Measurements from ENCODE around the gene KRTAP22-1.
A peak's percentile ranks its signal among the peaks of the same experiment; 100 is the strongest.

The KRTAP22-1 gene

DNA sequence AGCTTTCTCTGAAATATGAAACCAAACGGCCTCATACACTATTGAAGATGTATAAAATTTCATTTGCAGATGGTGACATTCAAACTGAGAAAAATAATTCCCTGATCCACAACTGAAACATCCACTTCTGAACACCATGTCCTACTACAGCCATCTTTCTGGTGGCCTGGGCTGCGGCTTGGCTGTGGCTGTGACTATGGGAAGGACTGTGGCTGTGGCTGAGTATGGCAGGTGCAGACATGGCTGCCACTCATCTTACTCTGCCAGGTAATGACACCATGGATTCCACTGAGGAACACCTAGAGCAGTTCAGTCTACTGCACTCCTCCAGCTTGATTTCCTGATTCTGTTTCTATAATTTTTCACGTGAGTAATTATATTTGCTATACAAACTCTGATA lies 19.6 kb downstream of the KRTAP22-1 start, which contains the start of gene KRTAP20-4:
TSS of gene KRTAP20-4 (plus strand) at position 106 of the 400 bp plus-strand sequence.
- no peak for DNase-seq (ENCODE audit: low read depth in 2 of 2)
- TF ChIP-seq, protein P1, sequence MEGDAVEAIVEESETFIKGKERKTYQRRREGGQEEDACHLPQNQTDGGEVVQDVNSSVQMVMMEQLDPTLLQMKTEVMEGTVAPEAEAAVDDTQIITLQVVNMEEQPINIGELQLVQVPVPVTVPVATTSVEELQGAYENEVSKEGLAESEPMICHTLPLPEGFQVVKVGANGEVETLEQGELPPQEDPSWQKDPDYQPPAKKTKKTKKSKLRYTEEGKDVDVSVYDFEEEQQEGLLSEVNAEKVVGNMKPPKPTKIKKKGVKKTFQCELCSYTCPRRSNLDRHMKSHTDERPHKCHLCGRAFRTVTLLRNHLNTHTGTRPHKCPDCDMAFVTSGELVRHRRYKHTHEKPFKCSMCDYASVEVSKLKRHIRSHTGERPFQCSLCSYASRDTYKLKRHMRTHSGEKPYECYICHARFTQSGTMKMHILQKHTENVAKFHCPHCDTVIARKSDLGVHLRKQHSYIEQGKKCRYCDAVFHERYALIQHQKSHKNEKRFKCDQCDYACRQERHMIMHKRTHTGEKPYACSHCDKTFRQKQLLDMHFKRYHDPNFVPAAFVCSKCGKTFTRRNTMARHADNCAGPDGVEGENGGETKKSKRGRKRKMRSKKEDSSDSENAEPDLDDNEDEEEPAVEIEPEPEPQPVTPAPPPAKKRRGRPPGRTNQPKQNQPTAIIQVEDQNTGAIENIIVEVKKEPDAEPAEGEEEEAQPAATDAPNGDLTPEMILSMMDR (IDR thresholded peaks at IDR 0.05; ENCODE audit: low read depth, low read length), result no peak
- no peak within 1 kb of the TSS for H3K4me3 ChIP-seq (replicated peaks in 1 of 2; ENCODE audit: low read depth in 2 of 2, low read length in 2 of 2)

DNA sequence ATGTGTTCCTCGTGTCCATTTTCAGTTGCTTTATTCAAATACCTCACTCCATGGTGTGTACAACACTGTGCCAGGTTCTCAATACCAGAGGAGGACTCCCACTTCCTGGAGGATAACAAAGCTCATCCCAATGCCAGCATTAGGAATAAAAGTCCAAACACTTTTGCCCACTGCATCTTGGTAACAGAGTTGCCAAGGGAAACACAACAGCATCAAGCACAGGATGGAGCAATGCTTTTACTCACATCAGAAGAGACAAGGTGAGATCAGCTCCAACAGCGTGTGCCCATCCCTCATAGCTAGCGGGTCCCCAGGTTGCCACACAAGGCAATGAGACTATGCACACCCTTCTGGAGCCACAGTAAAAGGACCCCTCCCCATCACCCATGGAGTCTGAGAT lies 22.5 kb downstream of the KRTAP22-1 start:
- TF ChIP-seq, protein P1 (IDR thresholded peaks at IDR 0.05; ENCODE audit: low read depth, low read length), result no peak
- no peak overlapping the region for H3K4me3 ChIP-seq (replicated peaks in 1 of 2; ENCODE audit: low read depth in 2 of 2, low read length in 2 of 2)
- DNase-seq (ENCODE audit: low read depth in 2 of 2), result no peak

DNA sequence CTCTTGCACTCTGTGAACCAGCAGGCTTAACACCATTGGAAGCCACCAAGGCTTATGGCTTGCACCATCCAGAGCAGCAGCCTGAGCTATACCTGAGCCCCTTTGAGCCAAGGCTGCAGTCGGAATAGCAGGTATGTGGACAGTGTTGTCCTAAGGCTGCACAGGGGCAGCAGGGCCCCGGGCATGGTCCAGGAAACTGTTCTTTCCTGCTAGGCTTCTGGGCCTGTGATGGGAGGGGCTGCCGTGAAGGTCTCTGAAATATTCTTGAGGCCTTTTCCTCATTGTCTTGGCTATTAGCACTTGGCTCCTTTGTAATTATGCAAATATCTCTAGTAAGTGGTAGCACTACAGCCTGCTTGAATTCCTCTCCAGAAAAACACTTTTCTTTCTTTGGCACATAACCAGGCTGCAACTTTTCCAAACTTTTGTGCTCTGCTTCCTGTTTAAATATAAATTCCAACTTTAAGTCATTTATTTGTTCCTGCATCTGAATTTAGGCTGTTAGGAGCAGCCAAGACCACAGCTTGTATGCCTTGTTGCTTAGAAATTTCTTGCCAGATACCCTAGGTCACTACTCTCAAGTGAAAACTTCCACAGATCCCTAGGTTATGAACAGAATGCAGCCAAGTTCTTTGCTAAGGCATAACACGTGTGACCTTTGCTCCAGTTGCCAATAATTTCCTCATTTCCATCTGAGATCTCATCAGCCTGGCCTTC lies 24.7 kb downstream of the KRTAP22-1 start:
- TF ChIP-seq, protein P1 (IDR thresholded peaks at IDR 0.05; ENCODE audit: low read depth, low read length), result no peak
- no peak overlapping the region for H3K4me3 ChIP-seq (replicated peaks in 1 of 2; ENCODE audit: low read depth in 2 of 2, low read length in 2 of 2)
- no peak for DNase-seq (ENCODE audit: low read depth in 2 of 2)

DNA sequence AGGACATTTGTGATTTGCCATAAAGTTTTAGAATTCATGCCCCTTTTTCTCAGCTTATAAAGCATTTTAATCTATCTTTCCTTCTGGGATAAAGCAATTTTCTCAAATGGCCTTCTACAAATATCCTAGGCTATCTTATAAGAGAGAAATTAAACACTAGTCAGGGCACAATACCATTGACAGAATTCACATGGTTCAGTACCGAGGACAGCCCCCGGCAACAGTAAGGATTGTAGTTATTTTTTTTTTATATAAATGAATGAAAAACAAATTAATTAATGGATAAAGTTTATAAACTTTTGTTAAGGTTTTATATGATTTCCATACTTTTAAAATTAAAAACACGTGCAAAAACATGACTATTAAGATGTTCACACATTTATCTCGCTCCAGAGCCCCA lies 27.2 kb downstream of the KRTAP22-1 start:
- TF ChIP-seq, protein P1 (IDR thresholded peaks at IDR 0.05; ENCODE audit: low read depth, low read length), result no peak
- no peak for DNase-seq (ENCODE audit: low read depth in 2 of 2)
- H3K4me3 ChIP-seq (replicated peaks in 1 of 2; ENCODE audit: low read depth in 2 of 2, low read length in 2 of 2), result no peak overlapping the region

DNA sequence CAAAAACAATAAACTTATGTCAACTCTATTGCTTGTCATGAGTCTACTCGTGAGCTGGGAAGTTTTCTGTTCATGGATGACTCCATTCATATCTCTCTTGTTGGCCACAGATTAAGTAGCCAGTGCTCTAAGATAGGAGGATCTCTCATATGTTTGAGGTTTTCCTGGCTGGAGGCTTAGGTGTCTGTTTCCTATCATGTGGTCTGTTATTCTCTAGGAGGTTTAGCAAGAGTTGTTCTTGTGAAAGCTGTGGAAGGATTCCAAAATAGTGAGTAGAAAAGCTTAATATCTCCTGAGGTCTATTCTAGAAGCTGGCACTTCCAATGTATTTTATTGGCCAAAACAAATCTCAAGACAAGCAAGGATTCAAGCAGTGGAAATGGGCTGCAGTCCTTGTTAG lies 28.3 kb downstream of the KRTAP22-1 start:
- H3K4me3 ChIP-seq (replicated peaks in 1 of 2; ENCODE audit: low read depth in 2 of 2, low read length in 2 of 2), result no peak overlapping the region
- DNase-seq (ENCODE audit: low read depth in 2 of 2), result peak in 1 of 2 donors; percentile 0
- TF ChIP-seq, protein P1 (IDR thresholded peaks at IDR 0.05; ENCODE audit: low read depth, low read length), result no peak

DNA sequence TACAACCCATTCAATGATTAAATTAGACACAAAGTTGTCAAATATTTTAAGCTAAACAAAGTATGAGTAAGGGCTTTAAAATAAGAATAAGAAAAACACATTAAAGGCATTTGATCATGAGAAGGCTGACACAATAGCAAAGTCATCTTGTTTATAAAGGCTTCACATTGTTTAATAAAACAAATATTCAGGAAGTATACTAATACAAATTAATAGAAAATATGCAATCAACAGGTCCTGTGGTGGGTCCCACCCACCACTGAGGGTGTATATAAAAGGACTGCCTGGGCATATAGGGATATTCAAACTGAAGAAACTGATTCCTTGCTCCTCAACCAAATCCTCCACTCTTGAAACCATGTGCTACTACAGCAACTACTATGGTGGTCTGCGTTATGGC lies 34.0 kb downstream of the KRTAP22-1 start, which contains the start of gene KRTAP20-2:
TSS of gene KRTAP20-2 (plus strand) at position 301 of the 400 bp plus-strand sequence. CDS start at position 359, 58 bp downstream.
- H3K4me3 ChIP-seq (replicated peaks in 1 of 2; ENCODE audit: low read depth in 2 of 2, low read length in 2 of 2), result no peak within 1 kb of the TSS
- DNase-seq (ENCODE audit: low read depth in 2 of 2), result no peak
- TF ChIP-seq, protein P1 (IDR thresholded peaks at IDR 0.05; ENCODE audit: low read depth, low read length), result no peak

All from cardiac fibroblast (primary cell).